ACHN (cell line): ENCODE measurements around the gene ADAMTS5.

Source experiments
- DNase-seq: peaks from one replicate; pipeline ENCODE4 v3.0.0-alpha.2; 2015
- in situ Hi-C: cut with HindIII; loops from 2 replicates; pipeline ENCODE4 v1.10.0; 2017; ENCODE audit warnings: low sequenced_read_pairs, low pct_ligation_motif_present, low pct_unique_long_range_greater_than_20kb

The ADAMTS5 gene

GRCh38 chr21:26967062-26967913 is at the start of gene ADAMTS5:
Gene ADAMTS5 (minus strand): TSS chr21:26967088. CDS start chr21:26966391, 697 bp downstream.
- peak; percentile 73 for DNase-seq
- in situ Hi-C loops = no loop called here

- no peak for DNase-seq
- in situ Hi-C loops = no loop called here
Measured at GRCh38 chr21:27001526-27001925, 34.6 kb upstream of the ADAMTS5 start.

DNA sequence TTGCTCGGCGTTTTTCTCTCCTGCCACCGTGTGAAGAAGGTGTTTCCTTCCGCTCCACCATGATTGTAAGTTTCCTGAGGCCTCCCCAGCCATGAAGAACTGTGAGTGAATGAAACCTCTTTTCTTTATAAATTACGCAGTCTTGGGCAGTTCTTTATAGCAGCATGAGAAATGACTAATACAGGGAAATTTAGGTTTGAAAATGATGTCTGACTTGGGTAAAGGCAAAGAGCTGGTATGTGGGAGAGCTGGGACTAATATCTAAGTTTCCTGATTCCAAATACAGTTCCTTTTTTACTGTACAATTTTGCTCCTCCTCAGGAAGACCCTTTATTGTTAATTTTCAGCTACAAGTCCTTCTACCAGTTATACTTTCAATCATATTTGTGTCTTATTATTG is 16.7 kb upstream of the ADAMTS5 start:
- in situ Hi-C loops = no loop called here
- DNase-seq = no peak

DNA sequence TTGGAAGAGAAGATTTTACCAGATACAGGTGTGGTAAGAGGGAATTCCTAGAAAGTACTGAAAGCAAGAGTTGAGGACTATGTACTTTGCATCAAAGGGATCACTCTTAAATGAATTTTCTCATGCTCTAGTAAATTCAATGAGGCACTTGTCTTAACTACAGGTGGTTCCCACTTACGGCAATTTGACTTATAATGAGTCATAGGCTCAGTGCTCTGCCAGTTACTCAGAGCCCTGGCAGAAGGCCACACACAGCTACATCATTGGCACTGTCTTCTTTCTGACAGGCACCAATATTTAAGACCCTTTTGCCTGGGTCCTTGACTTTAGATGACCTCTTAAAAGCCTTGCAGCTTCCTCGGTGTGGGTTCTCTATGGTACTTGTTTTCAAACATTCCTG is 15.9 kb upstream of the ADAMTS5 start:
- peak; percentile 19 for DNase-seq
- in situ Hi-C loops = no loop called here

DNA sequence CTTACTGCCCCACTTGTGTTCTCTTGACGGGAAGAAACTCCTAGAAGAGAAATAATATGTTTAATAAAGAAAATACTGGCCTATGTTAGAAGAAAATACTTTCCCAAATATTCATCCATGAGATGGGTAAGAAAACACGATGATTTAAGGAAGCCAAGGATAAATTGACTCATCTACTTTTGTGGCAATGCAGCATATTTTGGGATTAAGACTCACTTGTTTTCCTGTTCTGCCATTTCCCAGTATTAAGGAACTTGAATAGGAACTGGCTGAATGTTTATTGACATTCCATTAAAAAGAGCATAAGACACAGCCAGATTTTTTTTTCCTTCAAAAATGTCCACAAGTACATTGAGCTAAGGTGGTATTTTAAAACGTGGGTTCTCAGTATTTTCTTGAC is 10.9 kb upstream of the ADAMTS5 start:
- in situ Hi-C loops = no loop called here
- DNase-seq = no peak

GRCh38 chr21:26973226-26973625 is 6.3 kb upstream of the ADAMTS5 start:
- DNase-seq = no peak
- in situ Hi-C loops = no loop called here

- DNase-seq = no peak
- in situ Hi-C loops = no loop called here
Measured at GRCh38 chr21:26972192-26972591, 5.3 kb upstream of the ADAMTS5 start.

- in situ Hi-C loops = no loop called here
Measured at GRCh38 chr21:26969971-26970725, 3.3 kb upstream of the ADAMTS5 start.

DNA sequence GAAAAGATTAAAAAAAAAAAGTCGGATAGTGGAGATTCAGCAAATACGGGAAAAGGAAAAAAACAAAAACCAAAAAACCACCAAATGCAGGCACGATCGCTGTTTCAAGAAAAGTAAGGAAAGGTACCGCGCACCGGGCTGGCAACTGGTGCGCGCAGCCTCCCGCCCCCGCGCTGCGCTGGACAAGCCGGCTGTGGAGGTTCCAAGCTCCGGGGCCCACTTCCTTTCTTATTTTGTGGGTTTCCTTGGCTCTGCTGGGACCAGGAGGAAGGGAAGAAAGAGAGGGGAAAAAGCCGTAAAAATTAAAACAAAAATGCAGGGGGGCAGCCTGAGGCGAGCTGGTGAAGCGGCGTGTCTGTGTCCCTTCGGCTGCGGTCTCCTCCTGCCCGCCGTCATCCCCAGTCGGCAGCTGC is 233 bp downstream of the ADAMTS5 start:
- DNase-seq = peak; percentile 12
- in situ Hi-C loops = no loop called here

More at GRCh38 chr21:26969971-26970725, 3.3 kb upstream of the ADAMTS5 start:
- no peak for DNase-seq

GRCh38 chr21:26965907-26966581 is 844 bp downstream of the ADAMTS5 start:
- DNase-seq = peak; percentile 37
- in situ Hi-C loops = no loop called here

GRCh38 chr21:26965040-26965906 is 1.6 kb downstream of the ADAMTS5 start:
- DNase-seq = no peak
- in situ Hi-C loops = no loop called here

GRCh38 chr21:26964170-26964778 is 2.6 kb downstream of the ADAMTS5 start:
- in situ Hi-C loops = no loop called here
- no peak for DNase-seq

GRCh38 chr21:26962621-26963181 is 4.2 kb downstream of the ADAMTS5 start:
- in situ Hi-C loops = no loop called here
- DNase-seq = no peak

DNA sequence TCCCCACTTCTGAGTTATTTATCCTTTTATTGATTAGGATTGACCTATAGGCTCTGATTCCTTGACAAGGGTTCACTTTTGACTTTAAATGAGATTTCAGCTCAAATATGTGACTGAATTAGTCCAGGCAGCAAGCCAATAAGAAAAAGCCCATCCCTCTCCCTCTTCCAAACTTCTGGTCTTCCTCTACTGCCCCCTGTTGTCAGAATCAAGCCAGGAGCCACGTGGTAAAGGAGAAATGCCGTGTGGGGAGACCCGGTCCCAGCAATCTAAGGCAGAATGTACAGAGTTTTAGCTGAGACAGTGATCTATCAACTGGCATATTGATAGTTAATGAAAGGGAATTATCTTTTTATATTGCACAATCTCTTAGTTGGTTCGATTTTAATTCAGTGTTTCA is 5.2 kb downstream of the ADAMTS5 start:
- in situ Hi-C loops = no loop called here
- peak; percentile 26 for DNase-seq

DNA sequence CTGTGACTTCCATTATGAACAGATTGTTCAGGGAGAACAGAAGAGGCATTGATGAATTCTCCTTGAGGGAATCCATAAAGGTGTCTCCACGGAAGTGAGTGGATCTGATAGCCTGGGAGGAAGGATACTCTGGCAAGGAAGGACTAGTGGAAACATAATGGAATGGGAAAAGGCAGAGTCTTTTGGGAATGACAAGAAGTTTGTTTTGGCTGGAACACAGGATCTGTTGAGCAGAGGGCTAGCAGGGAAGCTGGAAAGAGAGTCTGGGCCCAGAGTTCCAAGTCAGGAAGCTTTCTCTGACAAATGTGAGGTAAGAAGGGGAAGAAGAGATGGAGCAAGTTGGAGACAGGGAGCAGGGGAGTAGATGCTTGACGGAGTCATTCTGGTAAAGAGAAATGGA is 8.1 kb downstream of the ADAMTS5 start:
- DNase-seq = no peak
- in situ Hi-C loops = no loop called here

GRCh38 chr21:26956813-26957212 is 10.1 kb downstream of the ADAMTS5 start:
- in situ Hi-C loops = no loop called here
- no peak for DNase-seq

GRCh38 chr21:26956216-26956615 is 10.7 kb downstream of the ADAMTS5 start:
- DNase-seq = no peak
- in situ Hi-C loops = no loop called here

- DNase-seq = no peak
Measured at GRCh38 chr21:26954662-26955121, 12.2 kb downstream of the ADAMTS5 start.

More at GRCh38 chr21:26954662-26955121, 12.2 kb downstream of the ADAMTS5 start:
- in situ Hi-C loops = no loop called here
